Osteoblast (primary cell): Measurements from ENCODE around the gene SPTBN5. TPM values are rescaled to one million over a fixed set of nuclear protein-coding genes. Genes with fewer than 3 reads are reported as not detected.

Experiments used
- DNase-seq: peaks from one replicate; pipeline ENCODE4 v3.0.0; 2011; ENCODE audit warnings: low spot score, mixed read lengths; ENCODE audit not compliant: insufficient read length; ENCODE audit errors: missing footprints
- H2AFZ ChIP-seq: 2 replicates; pipeline ENCODE4 v1.6.0; 2011; ENCODE audit warnings: mild to moderate bottlenecking, low read length
- H3K27ac ChIP-seq: 2 replicates; pipeline ENCODE4 v1.5.1; 2011; ENCODE audit warnings: mild to moderate bottlenecking, low read depth, low read length, moderate library complexity
- H3K27me3 ChIP-seq: 2 replicates; pipeline ENCODE4 v1.6.0; 2012; ENCODE audit warnings: mild to moderate bottlenecking, control low read depth, inconsistent platforms, low read length, moderate library complexity; ENCODE audit not compliant: insufficient read depth
- H3K36me3 ChIP-seq: 2 replicates; pipeline ENCODE4 v1.5.1; 2011; ENCODE audit warnings: mild to moderate bottlenecking, low read length, control low read depth, moderate library complexity; ENCODE audit not compliant: insufficient read depth
- H3K4me1 ChIP-seq: 2 replicates; pipeline ENCODE4 v1.5.1; 2011; ENCODE audit warnings: mild to moderate bottlenecking, low read length, control low read depth, moderate library complexity; ENCODE audit not compliant: insufficient read depth
- H3K4me2 ChIP-seq: 2 replicates; pipeline ENCODE4 v1.6.0; 2011; ENCODE audit warnings: mild to moderate bottlenecking, low read length; ENCODE audit not compliant: insufficient read depth
- H3K4me3 ChIP-seq: fragments of 200-600 bp; sonication (generic); 3 replicates; pipeline ENCODE4 v1.5.1; 2012; ENCODE audit warnings: mild to moderate bottlenecking, low read length, inconsistent platforms; ENCODE audit not compliant: insufficient read depth
- H3K79me2 ChIP-seq: 2 replicates; pipeline ENCODE4 v1.6.0; 2012; ENCODE audit warnings: mild to moderate bottlenecking, low read length, control low read depth, inconsistent platforms; ENCODE audit not compliant: insufficient read depth
- H3K9me3 ChIP-seq: 2 replicates; pipeline ENCODE4 v1.5.1; 2011; ENCODE audit warnings: low read depth, low read length, control low read depth
- H4K20me1 ChIP-seq: 2 replicates; pipeline ENCODE4 v1.6.0; 2012; ENCODE audit warnings: mild to moderate bottlenecking, low read length, control low read depth; ENCODE audit not compliant: insufficient read depth
- total RNA-seq: library from RNA; depleted of rRNA; stranded (reverse); fragments of >200 nt; gene quantifications from 2 replicates; pipeline ENCODE4 v1.2.3, GENCODE V29; 2012
- TF ChIP-seq, protein P1 (sequence below): IDR thresholded peaks from 2 replicates; pipeline ENCODE4 v1.5.1; 2011; ENCODE audit warnings: mild to moderate bottlenecking, low read depth, low read length, moderate library complexity; ENCODE audit errors: extremely low read depth

SPTBN5 gene
- total RNA-seq, 1 donor: 0.36 TPM

DNA sequence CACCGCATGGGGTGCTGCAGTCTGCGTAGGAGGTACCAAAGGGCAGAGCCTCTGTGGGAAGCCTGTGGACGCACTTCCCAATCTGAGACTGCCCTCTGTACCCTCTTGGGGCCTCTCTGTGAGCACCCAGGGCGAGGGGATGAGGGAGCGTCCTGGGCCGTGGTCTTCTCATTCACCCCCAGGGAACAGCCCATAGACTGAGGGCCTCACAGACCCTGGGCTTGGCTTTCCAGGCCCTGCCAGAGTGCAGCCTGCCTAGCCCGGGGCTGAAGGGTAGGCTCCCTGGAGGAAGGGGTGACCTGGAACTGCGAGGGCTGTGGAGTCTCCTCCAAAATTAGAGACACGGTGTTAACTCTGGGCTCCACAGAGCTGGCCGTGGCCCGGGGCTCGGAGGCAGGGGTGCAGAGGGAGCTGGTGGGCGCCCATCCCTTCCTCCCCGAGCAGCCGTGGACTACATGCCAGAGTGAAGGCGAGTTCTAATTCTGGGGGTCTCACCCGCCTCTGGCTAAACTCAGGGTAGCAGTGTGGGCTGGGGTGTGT lies 468 bp upstream of the SPTBN5 start:
- TF ChIP-seq, protein P1, sequence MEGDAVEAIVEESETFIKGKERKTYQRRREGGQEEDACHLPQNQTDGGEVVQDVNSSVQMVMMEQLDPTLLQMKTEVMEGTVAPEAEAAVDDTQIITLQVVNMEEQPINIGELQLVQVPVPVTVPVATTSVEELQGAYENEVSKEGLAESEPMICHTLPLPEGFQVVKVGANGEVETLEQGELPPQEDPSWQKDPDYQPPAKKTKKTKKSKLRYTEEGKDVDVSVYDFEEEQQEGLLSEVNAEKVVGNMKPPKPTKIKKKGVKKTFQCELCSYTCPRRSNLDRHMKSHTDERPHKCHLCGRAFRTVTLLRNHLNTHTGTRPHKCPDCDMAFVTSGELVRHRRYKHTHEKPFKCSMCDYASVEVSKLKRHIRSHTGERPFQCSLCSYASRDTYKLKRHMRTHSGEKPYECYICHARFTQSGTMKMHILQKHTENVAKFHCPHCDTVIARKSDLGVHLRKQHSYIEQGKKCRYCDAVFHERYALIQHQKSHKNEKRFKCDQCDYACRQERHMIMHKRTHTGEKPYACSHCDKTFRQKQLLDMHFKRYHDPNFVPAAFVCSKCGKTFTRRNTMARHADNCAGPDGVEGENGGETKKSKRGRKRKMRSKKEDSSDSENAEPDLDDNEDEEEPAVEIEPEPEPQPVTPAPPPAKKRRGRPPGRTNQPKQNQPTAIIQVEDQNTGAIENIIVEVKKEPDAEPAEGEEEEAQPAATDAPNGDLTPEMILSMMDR: no peak
- H3K79me2 ChIP-seq: no peaks in the 10 kb centered on the region
- no peaks in the 10 kb centered on the region for H4K20me1 ChIP-seq
- DNase-seq: peak; percentile 75
- peaks cover 11% of the 10 kb centered on the region for H3K36me3 ChIP-seq
- H3K27me3 ChIP-seq: no peaks in the 10 kb centered on the region
- H3K9me3 ChIP-seq: no peaks in the 10 kb centered on the region
- H3K4me1 ChIP-seq: peaks cover 13% of the 10 kb centered on the region
- peak overlapping the region; percentile 45 for H3K4me3 ChIP-seq
- peak overlapping the region; percentile 70 for H3K4me2 ChIP-seq
- H2AFZ ChIP-seq: peak overlapping the region; percentile 62
- H3K27ac ChIP-seq: no peak overlapping the region

GRCh38 chr15:41892621-41893421 lies 1.0 kb downstream of the SPTBN5 start:
- no peak overlapping the region for H2AFZ ChIP-seq
- DNase-seq: peak; percentile 67
- H3K27me3 ChIP-seq: no peaks in the 10 kb centered on the region
- no peak overlapping the region for H3K4me3 ChIP-seq
- H3K27ac ChIP-seq: no peak overlapping the region
- H3K36me3 ChIP-seq: no peaks in the 10 kb centered on the region
- TF ChIP-seq, protein P1: no peak
- H3K9me3 ChIP-seq: no peaks in the 10 kb centered on the region
- H3K4me2 ChIP-seq: no peak overlapping the region
- peaks cover 13% of the 10 kb centered on the region for H3K4me1 ChIP-seq
- H3K79me2 ChIP-seq: no peaks in the 10 kb centered on the region
- H4K20me1 ChIP-seq: no peaks in the 10 kb centered on the region

- Histone ChIP-seq H3K36me3 (no peaks in the 10 kb centered on the region), H2AFZ (no peak overlapping the region)
- TF ChIP-seq, protein P1: no peak
Measured at GRCh38 chr15:41891946-41892345, 1.9 kb downstream of the SPTBN5 start.

GRCh38 chr15:41891226-41891625 lies 2.6 kb downstream of the SPTBN5 start:
- H4K20me1 ChIP-seq: no peaks in the 10 kb centered on the region
- TF ChIP-seq, protein P1: no peak
- H3K4me3 ChIP-seq: no peak overlapping the region
- no peaks in the 10 kb centered on the region for H3K9me3 ChIP-seq
- H3K36me3 ChIP-seq: no peaks in the 10 kb centered on the region
- no peaks in the 10 kb centered on the region for H3K27me3 ChIP-seq
- no peak overlapping the region for H2AFZ ChIP-seq
- no peak overlapping the region for H3K27ac ChIP-seq
- H3K4me1 ChIP-seq: peaks cover 13% of the 10 kb centered on the region
- H3K79me2 ChIP-seq: no peaks in the 10 kb centered on the region
- no peak overlapping the region for H3K4me2 ChIP-seq
- DNase-seq: peak; percentile 43

More at GRCh38 chr15:41891946-41892345, 1.9 kb downstream of the SPTBN5 start:
- no peak overlapping the region for H3K4me3 ChIP-seq
- no peak for DNase-seq
- no peak overlapping the region for H3K27ac ChIP-seq
- H4K20me1 ChIP-seq: no peaks in the 10 kb centered on the region
- H3K4me1 ChIP-seq: peaks cover 13% of the 10 kb centered on the region
- H3K4me2 ChIP-seq: no peak overlapping the region
- H3K27me3 ChIP-seq: no peaks in the 10 kb centered on the region
- no peaks in the 10 kb centered on the region for H3K79me2 ChIP-seq
- H3K9me3 ChIP-seq: no peaks in the 10 kb centered on the region
